Panc1 (cell line): Measurements from ENCODE around the gene ASIP.

ENCODE experiments used
- CTCF ChIP-seq: fragments of 450-650 bp; IDR thresholded peaks from 2 replicates; pipeline ENCODE4 v1.5.1; 2017; ENCODE audit warnings: mild to moderate bottlenecking
- REST ChIP-seq, 2 experiments: IDR thresholded peaks; 2 replicates each; pipeline ENCODE4 v1.6.1; 2011 to 2012; ENCODE audit warnings: low read depth in 2 of 2, control low read depth in 1 of 2, low read length in 1 of 2, mild to moderate bottlenecking in 1 of 2, moderate library complexity in 1 of 2; ENCODE audit not compliant: insufficient read depth in 1 of 2

- TF ChIP-seq CTCF (no peak), REST (IDR thresholded peaks at IDR 0.05; ENCODE audit: insufficient read depth in 1 of 2, low read depth in 2 of 2, low read length in 1 of 2) (no peak)
Observed at GRCh38 chr20:34231634-34232033, 9.6 kb upstream of the ASIP start.
